Parathyroid adenoma (tissue), 2 donors: Measurements from ENCODE around the gene VAC14.

ENCODE experiments used
- H2AFZ ChIP-seq: fragments of 300-600 bp; sonication (generic); one replicate; pipeline ENCODE4 v1.7.0; 2017; ENCODE audit warnings: antibody characterized with exemption, mild to moderate bottlenecking
- H3K27ac ChIP-seq: fragments of 300-600 bp; sonication (generic); one replicate; pipeline ENCODE4 v1.7.0; 2017
- H3K27me3 ChIP-seq: fragments of 300-600 bp; sonication (generic); one replicate; pipeline ENCODE4 v1.7.0; 2017; ENCODE audit warnings: low read length; ENCODE audit not compliant: control insufficient read depth, insufficient read depth
- H3K36me3 ChIP-seq: fragments of 300-600 bp; sonication (generic); one replicate; pipeline ENCODE4 v1.7.0; 2017; ENCODE audit warnings: low read length; ENCODE audit not compliant: control insufficient read depth, insufficient read depth
- H3K4me1 ChIP-seq: fragments of 300-600 bp; sonication (generic); one replicate; pipeline ENCODE4 v1.7.0; 2017; ENCODE audit warnings: control low read depth
- H3K4me2 ChIP-seq: fragments of 300-600 bp; sonication (generic); one replicate; pipeline ENCODE4 v1.7.0; 2017; ENCODE audit warnings: low read length
- H3K4me3 ChIP-seq: fragments of 300-600 bp; sonication (generic); one replicate; pipeline ENCODE4 v1.7.0; 2017; ENCODE audit warnings: low read depth, low read length
- H3K79me2 ChIP-seq: fragments of 300-600 bp; sonication (generic); one replicate; pipeline ENCODE4 v1.7.0; 2017; ENCODE audit warnings: control low read depth
- H3K9ac ChIP-seq: fragments of 300-600 bp; sonication (generic); one replicate; pipeline ENCODE4 v1.7.0; 2017; ENCODE audit warnings: mild to moderate bottlenecking
- H3K9me3 ChIP-seq: fragments of 300-600 bp; sonication (generic); one replicate; pipeline ENCODE4 v1.7.0; 2017; ENCODE audit warnings: low read length; ENCODE audit not compliant: control insufficient read depth
- TF ChIP-seq, protein P1 (sequence below): fragments of 300-600 bp; sonication (generic); IDR thresholded peaks from one replicate; pipeline ENCODE4 v1.7.0; 2017; ENCODE audit warnings: antibody characterized with exemption, mild to moderate bottlenecking
- donor health status: primary hyperparathyroidism.

The VAC14 gene

GRCh38 chr16:70737377-70738082, 63.4 kb downstream of the VAC14 start:
- TF ChIP-seq, protein P1, sequence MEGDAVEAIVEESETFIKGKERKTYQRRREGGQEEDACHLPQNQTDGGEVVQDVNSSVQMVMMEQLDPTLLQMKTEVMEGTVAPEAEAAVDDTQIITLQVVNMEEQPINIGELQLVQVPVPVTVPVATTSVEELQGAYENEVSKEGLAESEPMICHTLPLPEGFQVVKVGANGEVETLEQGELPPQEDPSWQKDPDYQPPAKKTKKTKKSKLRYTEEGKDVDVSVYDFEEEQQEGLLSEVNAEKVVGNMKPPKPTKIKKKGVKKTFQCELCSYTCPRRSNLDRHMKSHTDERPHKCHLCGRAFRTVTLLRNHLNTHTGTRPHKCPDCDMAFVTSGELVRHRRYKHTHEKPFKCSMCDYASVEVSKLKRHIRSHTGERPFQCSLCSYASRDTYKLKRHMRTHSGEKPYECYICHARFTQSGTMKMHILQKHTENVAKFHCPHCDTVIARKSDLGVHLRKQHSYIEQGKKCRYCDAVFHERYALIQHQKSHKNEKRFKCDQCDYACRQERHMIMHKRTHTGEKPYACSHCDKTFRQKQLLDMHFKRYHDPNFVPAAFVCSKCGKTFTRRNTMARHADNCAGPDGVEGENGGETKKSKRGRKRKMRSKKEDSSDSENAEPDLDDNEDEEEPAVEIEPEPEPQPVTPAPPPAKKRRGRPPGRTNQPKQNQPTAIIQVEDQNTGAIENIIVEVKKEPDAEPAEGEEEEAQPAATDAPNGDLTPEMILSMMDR, result no peak
- no peak overlapping the region for H3K9ac ChIP-seq
- H3K9me3 ChIP-seq, result no peaks in the 10 kb centered on the region
- no peak overlapping the region for H3K27ac ChIP-seq
- no peak overlapping the region for H3K4me3 ChIP-seq
- no peaks in the 10 kb centered on the region for H3K27me3 ChIP-seq
- H3K4me2 ChIP-seq, result no peak overlapping the region
- H3K36me3 ChIP-seq, result no peaks in the 10 kb centered on the region
- H2AFZ ChIP-seq, result no peak overlapping the region
- peaks cover 3% of the 10 kb centered on the region for H3K79me2 ChIP-seq
- H3K4me1 ChIP-seq, result no peaks in the 10 kb centered on the region

- no peaks in the 10 kb centered on the region for H3K4me1 ChIP-seq
- H3K4me3 ChIP-seq, result no peak overlapping the region
- no peak overlapping the region for H2AFZ ChIP-seq
- no peaks in the 10 kb centered on the region for H3K27me3 ChIP-seq
- H3K27ac ChIP-seq, result no peak overlapping the region
- peaks cover 3% of the 10 kb centered on the region for H3K79me2 ChIP-seq
- H3K4me2 ChIP-seq, result no peak overlapping the region
- H3K36me3 ChIP-seq, result no peaks in the 10 kb centered on the region
- H3K9me3 ChIP-seq, result no peaks in the 10 kb centered on the region
- TF ChIP-seq, protein P1, result no peak
- H3K9ac ChIP-seq, result no peak overlapping the region
These were observed 64.2 kb downstream of the VAC14 start for GRCh38 chr16:70736465-70737376.

DNA sequence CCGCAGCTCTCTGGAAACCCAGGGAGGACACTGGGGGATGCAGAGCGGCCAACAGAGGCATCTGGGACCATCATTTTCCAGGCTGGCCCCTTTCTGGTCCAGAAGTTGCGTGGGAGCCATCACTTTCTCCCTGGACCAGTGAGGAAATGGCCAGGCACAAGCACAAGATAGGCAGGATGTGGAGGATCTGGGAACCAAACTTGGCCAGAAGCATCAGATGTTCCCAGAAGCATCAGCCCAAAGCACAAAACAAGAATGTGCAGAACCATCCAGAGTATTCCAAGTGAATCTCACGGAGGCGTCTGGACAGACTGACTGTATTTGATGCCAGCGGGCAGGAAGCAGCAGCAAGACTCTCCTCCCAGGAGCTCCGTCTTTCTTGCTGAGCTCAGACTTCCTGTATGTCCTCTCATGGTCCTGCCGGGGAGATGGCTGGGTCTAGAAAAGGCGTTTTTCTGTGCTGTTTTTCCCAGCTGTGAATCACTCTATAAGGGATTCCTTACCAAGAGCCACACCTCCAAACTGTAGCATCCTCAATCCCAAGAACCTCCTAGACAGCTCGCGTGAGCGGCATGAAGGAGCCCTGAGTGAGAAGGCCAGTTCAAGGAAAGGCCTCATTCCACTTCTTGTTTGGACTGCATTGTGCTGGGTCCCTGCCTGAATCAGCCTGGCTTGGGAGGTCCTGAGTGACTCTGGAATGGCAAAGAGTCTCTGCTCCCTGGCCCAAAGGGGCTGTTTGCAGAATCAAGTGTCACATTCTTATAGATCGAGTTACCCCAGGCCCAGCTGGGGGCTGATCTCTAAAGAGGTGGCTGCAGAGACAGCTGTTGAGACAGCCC, 65.6 kb downstream of the VAC14 start:
- Histone ChIP-seq H3K27ac (no peak overlapping the region), H3K36me3 (no peaks in the 10 kb centered on the region), H2AFZ (no peak overlapping the region), H3K9me3 (no peaks in the 10 kb centered on the region), H3K4me2 (no peak overlapping the region), H3K9ac (no peak overlapping the region), H3K27me3 (no peaks in the 10 kb centered on the region), H3K4me1 (no peaks in the 10 kb centered on the region), H3K4me3 (no peak overlapping the region), H3K79me2 (peaks cover 3% of the 10 kb centered on the region)
- TF ChIP-seq, protein P1, result no peak

DNA sequence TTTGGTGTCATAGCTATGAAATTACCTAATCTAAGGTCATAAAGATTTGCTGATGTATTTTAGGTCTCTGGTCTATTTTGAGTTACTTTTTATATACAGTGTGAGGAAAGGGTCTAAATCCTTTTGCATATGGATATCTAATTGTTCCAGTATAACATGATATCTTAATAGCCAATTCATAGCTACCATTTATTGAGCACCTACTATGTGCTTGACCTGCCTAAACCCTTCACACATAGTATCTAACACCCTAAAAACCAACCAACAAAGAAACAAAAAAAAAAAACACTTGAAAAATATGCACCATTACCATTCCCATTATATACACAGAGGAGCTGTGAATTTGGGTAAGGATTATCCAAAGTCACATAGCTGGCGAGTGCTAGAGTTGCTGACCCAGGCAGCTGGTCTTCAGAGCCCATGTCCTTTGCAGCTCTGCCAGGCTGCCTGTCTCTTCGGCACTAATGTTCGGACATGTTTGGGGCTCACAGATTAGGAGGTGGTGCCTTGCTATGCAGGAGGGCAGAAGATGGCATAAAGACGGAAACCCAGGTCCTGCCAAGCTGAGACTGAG, 66.3 kb downstream of the VAC14 start:
- Histone ChIP-seq H3K4me3 (no peak overlapping the region), H3K4me1 (no peaks in the 10 kb centered on the region), H3K36me3 (no peaks in the 10 kb centered on the region), H3K27ac (no peak overlapping the region), H3K79me2 (peaks cover 3% of the 10 kb centered on the region), H3K9me3 (no peaks in the 10 kb centered on the region), H2AFZ (no peak overlapping the region), H3K9ac (no peak overlapping the region), H3K27me3 (no peaks in the 10 kb centered on the region), H3K4me2 (no peak overlapping the region)
- TF ChIP-seq, protein P1, result no peak
